Activated CD8-positive, alpha-beta T cell treated with anti-CD3 and anti-CD28 coated beads for 36 hours (primary cell): Measurements from ENCODE around the gene CDK5. TPM values are rescaled to one million over a fixed set of nuclear protein-coding genes. Genes with fewer than 3 reads are reported as not detected.

Experiments used
- ATAC-seq: fragments of 200-7000 bp; cut with Tn5 transposase; one replicate; pipeline ENCODE4 v1.10.0; 2021; ENCODE audit warnings: mild to moderate bottlenecking, moderate library complexity
- CTCF ChIA-PET: fragments of 350-600 bp; sonication (Branson Sonifier 250); formaldehyde crosslinking; loops from one replicate; lab custom pipeline; 2021; ENCODE audit warnings: antibody characterized with exemption; lab: Charles Lee
- POLR2A ChIA-PET: fragments of 350-600 bp; sonication (Branson Sonifier 250); formaldehyde crosslinking; loops from one replicate; lab custom pipeline; 2021; ENCODE audit warnings: antibody characterized with exemption; lab: Charles Lee
- DNase-seq: peaks from one replicate; pipeline ENCODE4 v3.0.0-alpha.2; 2020
- H3K27ac Mint-ChIP-seq: one replicate; pipeline ENCODE4 v1.8.0; 2021; ENCODE audit warnings: mild to moderate bottlenecking, mixed read lengths
- H3K27me3 Mint-ChIP-seq: one replicate; pipeline ENCODE4 v1.8.0; 2021; ENCODE audit warnings: mixed read lengths
- H3K36me3 Mint-ChIP-seq: one replicate; pipeline ENCODE4 v1.8.0; 2021; ENCODE audit warnings: low read depth, mixed read lengths
- H3K4me1 Mint-ChIP-seq: one replicate; pipeline ENCODE4 v1.8.0; 2021; ENCODE audit warnings: low read depth, mixed read lengths
- H3K4me3 Mint-ChIP-seq: one replicate; pipeline ENCODE4 v1.8.0; 2021; ENCODE audit warnings: mild to moderate bottlenecking, moderate library complexity, mixed read lengths
- H3K9me3 Mint-ChIP-seq: one replicate; pipeline ENCODE4 v1.8.0; 2021; ENCODE audit warnings: mixed read lengths
- CTCF ChIP-seq: fragments of 200-600 bp; IDR thresholded peaks from one replicate; pipeline ENCODE4 v1.8.0; 2022; ENCODE audit warnings: antibody characterized with exemption, mild to moderate bottlenecking
- intact Hi-C: fragments of 100-400 bp; cut with micrococcal nuclease; formaldehyde crosslinking; loops from one replicate; pipeline ENCODE4 v1.10.0; 2022
- total RNA-seq, 2 experiments: library from RNA; stranded (reverse); gene quantifications; one replicate each; pipeline ENCODE4 v1.2.3, GENCODE V29; 2021

The CDK5 gene
- total RNA-seq, 2 experiments from 2014 or later = 9.9 to 10.4 TPM

- ATAC-seq = no peak
Observed at GRCh38 chr7:151011097-151011409, 46.6 kb downstream of the CDK5 start.

GRCh38 chr7:151010307-151011096 lies 47.2 kb downstream of the CDK5 start:
- no peaks in the 10 kb centered on the region for H3K27me3 Mint-ChIP-seq
- H3K27ac Mint-ChIP-seq = peak overlapping the region; percentile 84
- no peaks in the 10 kb centered on the region for H3K9me3 Mint-ChIP-seq
- ATAC-seq (peak; percentile 32), DNase-seq (peak; percentile 66)
- ChIA-PET POLR2A (interaction anchor here (1.1 to 2.5 kb wide), 4 partner anchors 8 to 49 kb away, joined by 3 to 18 read pairs (median 6); partner anchors contain the start of genes ABCB8 and SLC4A2), CTCF (interaction anchor here (0.7 to 4.3 kb wide), 16 partner anchors 8 to 134 kb away, joined by 3 to 58 read pairs (median 8); partner anchors contain the start of genes ABCB8 and AGAP3)
- H3K4me3 Mint-ChIP-seq = peak overlapping the region; percentile 63
- H3K4me1 Mint-ChIP-seq = peaks cover 66% of the 10 kb centered on the region
- intact Hi-C loops = no loop called here
- peaks cover 13% of the 10 kb centered on the region for H3K36me3 Mint-ChIP-seq
- TF ChIP-seq CTCF = no peak

More at GRCh38 chr7:151011097-151011409, 46.6 kb downstream of the CDK5 start:
- TF ChIP-seq CTCF = no peak
- Mint-ChIP-seq H3K9me3 (no peaks in the 10 kb centered on the region), H3K4me1 (peaks cover 68% of the 10 kb centered on the region), H3K4me3 (peak overlapping the region; percentile 63), H3K27ac (peak overlapping the region; percentile 84), H3K36me3 (peaks cover 14% of the 10 kb centered on the region), H3K27me3 (no peaks in the 10 kb centered on the region)
- CTCF ChIA-PET = interaction anchor here (0.8 to 4.3 kb wide), 12 partner anchors 7 to 134 kb away, joined by 3 to 58 read pairs (median 12); partner anchors contain the start of gene AGAP3
- DNase-seq = no peak
- intact Hi-C loops = no loop called here
- POLR2A ChIA-PET = interaction anchor here (0.7 to 2.2 kb wide), 4 partner anchors 13 to 48 kb away, joined by 3 to 8 read pairs (median 4); partner anchors contain the start of genes ABCB8 and SLC4A2

- Mint-ChIP-seq H3K4me1 (peaks cover 61% of the 10 kb centered on the region), H3K36me3 (peaks cover 8% of the 10 kb centered on the region), H3K4me3 (no peak overlapping the region), H3K27ac (peak overlapping the region; percentile 84), H3K9me3 (no peaks in the 10 kb centered on the region), H3K27me3 (no peaks in the 10 kb centered on the region)
- DNase-seq = no peak
- no peak for TF ChIP-seq CTCF
- no peak for ATAC-seq
- intact Hi-C loops = no loop called here
- ChIA-PET CTCF (interaction anchor here (0.7 to 4.3 kb wide), 14 partner anchors 8 to 133 kb away, joined by 3 to 58 read pairs (median 8); partner anchors contain the start of genes ABCB8 and AGAP3), POLR2A (interaction anchor here (1.6 to 2.5 kb wide), 3 partner anchors 9 to 19 kb away, joined by 4 to 18 read pairs (median 8); partner anchors contain the start of gene ABCB8)
Observed at GRCh38 chr7:151010037-151010306, 47.7 kb downstream of the CDK5 start.

- intact Hi-C loops = no loop called here
- Mint-ChIP-seq H3K36me3 (peaks cover 6% of the 10 kb centered on the region), H3K27ac (no peak overlapping the region), H3K4me1 (peaks cover 56% of the 10 kb centered on the region), H3K27me3 (no peaks in the 10 kb centered on the region), H3K4me3 (no peak overlapping the region), H3K9me3 (no peaks in the 10 kb centered on the region)
- no peak for ATAC-seq
- no peak for TF ChIP-seq CTCF
- ChIA-PET CTCF (interaction anchor here (0.8 to 4.3 kb wide), 19 partner anchors 9 to 156 kb away, joined by 3 to 58 read pairs (median 7); partner anchors contain the start of genes ABCB8 and AGAP3), POLR2A (interaction anchor here (1.0 to 2.5 kb wide), 3 partner anchors 9 to 61 kb away, joined by 3 to 18 read pairs (median 4); no protein-coding TSS in a partner anchor)
- peak; percentile 34 for DNase-seq
Observed at GRCh38 chr7:151009327-151010036, 48.2 kb downstream of the CDK5 start.
